ENCODE data around the gene ZNF330. TPM values are rescaled to one million over a fixed set of nuclear protein-coding genes. Genes with fewer than 3 reads are reported as not detected.

The ZNF330 gene
- total and polyA plus RNA-seq, 2 of the 8 experiments (the other 6 are each of a cell fraction or from before 2014, with no cell fraction given) = 17.7 to 44.3 TPM

GRCh38 chr4:141216002-141216761 lies 4.5 kb upstream of the ZNF330 start:
- Histone ChIP-seq H2AK5ac (ENCODE audit: low read depth, low read length) (no peak overlapping the region), H2BK20ac (ENCODE audit: low read length) (no peak overlapping the region), H3K4me1 (replicated peaks in 1 of 4; ENCODE audit: control insufficient read depth in 3 of 4, insufficient read depth in 4 of 4, low read length in 3 of 4) (peaks cover 0 to 5% (median 3%) of the 10 kb centered on the region in 4 experiments; a peak in 4 of 7 replicates), H2BK12ac (ENCODE audit: low read depth, low read length) (no peak overlapping the region), H3K23me2 (ENCODE audit: low read depth, low read length) (0 out of 2 replicates have a peak, but pooled peaks cover 2% of the 10 kb centered on the region), H3K4me3 (ENCODE audit: extremely low read depth in 1 of 4, insufficient read depth in 2 of 4, low read depth in 3 of 4, low read length in 4 of 4) (no peak overlapping the region), H2BK15ac (ENCODE audit: low read length) (no peak overlapping the region), H3K9ac (replicated peaks in 1 of 4; ENCODE audit: extremely low read depth in 1 of 4, low read depth in 3 of 4, low read length in 3 of 4) (no peak overlapping the region), H3K23ac (ENCODE audit: insufficient read length) (no peak overlapping the region), H3K27me3 (replicated peaks in 1 of 4; ENCODE audit: control insufficient read depth in 3 of 4, extremely low read depth in 1 of 4, insufficient read depth in 3 of 4, low read length in 3 of 4) (no peaks in the 10 kb centered on the region), H4K91ac (replicated peaks; ENCODE audit: insufficient read length, low read length) (no peak overlapping the region), H4K8ac (ENCODE audit: extremely low read depth, insufficient read depth, low read length) (no peak overlapping the region), H3K4ac (replicated peaks; ENCODE audit: insufficient read length, low read depth, low read length) (no peak overlapping the region), H3K14ac (ENCODE audit: insufficient read length) (no peak overlapping the region), H3K27ac (ENCODE audit: low read depth, low read length) (no peak overlapping the region), H2AFZ (ENCODE audit: low read length) (no peak overlapping the region), H3K79me2 (ENCODE audit: control insufficient read depth in 1 of 2, insufficient read depth in 2 of 2, low read length in 2 of 2) (peaks cover 0 to 2% of the 10 kb centered on the region in 2 experiments; a peak in 2 of 4 replicates), H2BK120ac (replicated peaks; ENCODE audit: low read depth, low read length) (no peak overlapping the region), H3K4me2 (ENCODE audit: insufficient read depth in 1 of 2, low read depth in 2 of 2, low read length in 2 of 2) (no peak overlapping the region), H3K36me3 (ENCODE audit: control insufficient read depth in 2 of 4, insufficient read depth in 4 of 4, low read length in 3 of 4) (no peaks in the 10 kb centered on the region), H3K79me1 (ENCODE audit: low read depth, low read length) (no peaks in the 10 kb centered on the region), H3K56ac (replicated peaks; ENCODE audit: insufficient read length, low read depth, low read length) (no peak overlapping the region), H3K9me3 (ENCODE audit: insufficient read depth in 2 of 2, low read depth in 1 of 2, low read length in 1 of 2) (peaks cover 0 to 8% of the 10 kb centered on the region in 2 experiments; a peak in 2 of 4 replicates), H3K18ac (ENCODE audit: extremely low read depth, low read length) (no peak overlapping the region), H4K5ac (ENCODE audit: insufficient read length, low read depth, low read length) (no peak overlapping the region), H2BK5ac (ENCODE audit: low read depth, low read length) (no peak overlapping the region), H4K20me1 (replicated peaks in 1 of 2; ENCODE audit: control insufficient read depth in 1 of 2, insufficient read depth in 2 of 2, low read length in 2 of 2) (no peaks in the 10 kb centered on the region)
- WGBS, 2 experiments (ENCODE audit: extremely low coverage in 1 of 2, insufficient coverage in 1 of 2, insufficient read length in 1 of 2, insufficient replicate concordance in 2 of 2, low coverage in 1 of 2, low lambda C conversion rate in 2 of 2, missing lambda C conversion rate in 1 of 2) = 85% methylated on average over 5 of the region's 5 CpGs; no CpG with 5 or more reads in 1 of the 2 experiments
- POLR2A ChIA-PET (ENCODE audit: partially characterized antibody) = no interaction called here
- DNase-seq (ENCODE audit: low read depth in 1 of 2, low spot score in 2 of 2) = no peak
- CTCF ChIA-PET (ENCODE audit: partially characterized antibody) = no interaction called here
- TF ChIP-seq PHF8 (conservative IDR thresholded peaks at IDR 0.05; ENCODE audit: low read depth, low read length) (no peak), JUND (IDR thresholded peaks at IDR 0.05; ENCODE audit: low read length) (no peak)
- no peak for FAIRE-seq

All from H1 (cell line).